Activated naive CD4-positive, alpha-beta T cell treated with anti-CD3 and anti-CD28 coated beads for 36 hours (primary cell): ENCODE measurements around the gene CEP19. TPM values are rescaled to one million over a fixed set of nuclear protein-coding genes. Genes with fewer than 3 reads are reported as not detected.

Source experiments
- CTCF ChIA-PET: fragments of 350-600 bp; sonication (Branson Sonifier 250); formaldehyde crosslinking; loops from one replicate; lab custom pipeline; 2021; ENCODE audit warnings: antibody characterized with exemption; lab: Charles Lee
- DNase-seq: peaks from one replicate; pipeline ENCODE4 v3.0.0-alpha.2; 2020
- H3K27ac Mint-ChIP-seq: one replicate; pipeline ENCODE4 v1.8.0; 2021; ENCODE audit warnings: mild to moderate bottlenecking, mixed read lengths
- H3K27me3 Mint-ChIP-seq: one replicate; pipeline ENCODE4 v1.8.0; 2021; ENCODE audit warnings: low read depth, mixed read lengths
- H3K36me3 Mint-ChIP-seq: one replicate; pipeline ENCODE4 v1.8.0; 2021; ENCODE audit warnings: low read depth, mixed read lengths
- H3K4me1 Mint-ChIP-seq: one replicate; pipeline ENCODE4 v1.8.0; 2021; ENCODE audit warnings: low read depth, mixed read lengths
- H3K4me3 Mint-ChIP-seq: one replicate; pipeline ENCODE4 v1.8.0; 2021; ENCODE audit warnings: mild to moderate bottlenecking, moderate library complexity, mixed read lengths
- H3K9me3 Mint-ChIP-seq: one replicate; pipeline ENCODE4 v1.8.0; 2021; ENCODE audit warnings: mixed read lengths
- intact Hi-C: fragments of 100-400 bp; cut with micrococcal nuclease; formaldehyde crosslinking; loops from one replicate; pipeline ENCODE4 v1.15.1; 2023
- total RNA-seq, 2 experiments: library from RNA; stranded (reverse); gene quantifications; one replicate each; pipeline ENCODE4 v1.2.3, GENCODE V29; 2021

The CEP19 gene
- total RNA-seq, 2 experiments from 2014 or later, result 3.1 to 4.4 TPM

DNA sequence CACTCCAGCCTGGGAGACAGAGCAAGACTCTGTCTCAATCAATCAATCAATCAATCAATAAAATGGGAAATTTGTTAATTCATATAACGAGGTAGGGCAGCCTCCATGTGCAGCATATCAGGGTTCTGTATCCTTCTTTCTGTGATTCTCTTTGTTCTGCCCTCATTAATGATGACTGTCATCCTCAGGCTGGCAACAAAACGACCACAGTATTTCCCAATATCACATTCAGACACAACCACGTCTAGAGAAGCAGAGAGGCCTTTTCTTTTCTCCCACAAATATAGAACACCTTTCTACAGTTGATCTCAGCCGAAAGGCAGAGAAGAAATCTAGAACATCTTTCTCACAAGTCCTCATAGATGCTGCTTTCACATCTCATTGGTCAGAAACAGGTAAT, 11.2 kb downstream of the CEP19 start:
- intact Hi-C loops, result no loop called here
- Mint-ChIP-seq H3K4me3 (no peak overlapping the region), H3K27ac (no peak overlapping the region), H3K36me3 (no peaks in the 10 kb centered on the region), H3K27me3 (no peaks in the 10 kb centered on the region), H3K9me3 (no peaks in the 10 kb centered on the region), H3K4me1 (no peaks in the 10 kb centered on the region)
- DNase-seq, result no peak
- CTCF ChIA-PET, result no interaction called here

- Mint-ChIP-seq H3K27me3 (no peaks in the 10 kb centered on the region), H3K36me3 (no peaks in the 10 kb centered on the region), H3K4me3 (no peak overlapping the region), H3K27ac (no peak overlapping the region), H3K4me1 (no peaks in the 10 kb centered on the region), H3K9me3 (no peaks in the 10 kb centered on the region)
- CTCF ChIA-PET, result interaction anchor here (0.6 kb wide), 1 partner anchor 12 kb away, joined by 3 read pairs; no protein-coding TSS in a partner anchor
- intact Hi-C loops, result no loop called here
- no peak for DNase-seq
These were observed 12.3 kb downstream of the CEP19 start for GRCh38 chr3:196699749-196700148.

DNA sequence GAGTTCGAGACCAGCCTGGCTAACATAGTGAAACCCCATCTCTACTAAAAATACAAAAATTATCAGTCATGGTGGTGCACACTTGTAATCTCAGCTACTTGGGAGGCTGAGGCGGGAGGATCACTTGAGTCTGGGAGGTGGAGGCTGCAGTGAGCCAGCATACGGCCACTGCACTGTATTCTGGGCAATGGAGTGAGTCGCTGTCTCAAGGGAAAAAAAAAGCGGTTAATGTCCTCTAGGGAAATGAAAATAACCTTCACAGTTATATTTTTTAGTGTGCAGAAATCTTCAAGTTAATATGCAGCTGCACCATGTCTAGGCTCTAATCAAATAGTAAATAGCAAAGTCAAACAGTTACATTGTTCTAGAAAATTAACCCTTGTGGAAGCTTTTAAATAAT, 14.8 kb downstream of the CEP19 start:
- Mint-ChIP-seq H3K4me1 (no peaks in the 10 kb centered on the region), H3K4me3 (no peak overlapping the region), H3K9me3 (no peaks in the 10 kb centered on the region), H3K36me3 (no peaks in the 10 kb centered on the region), H3K27me3 (no peaks in the 10 kb centered on the region), H3K27ac (no peak overlapping the region)
- intact Hi-C loops, result no loop called here
- DNase-seq, result no peak
- CTCF ChIA-PET, result interaction anchor here (0.6 to 1.6 kb wide), 3 partner anchors 9 to 327 kb away, joined by 4 to 5 read pairs (median 4); no protein-coding TSS in a partner anchor

- H3K36me3 Mint-ChIP-seq, result no peaks in the 10 kb centered on the region
- no peak overlapping the region for H3K27ac Mint-ChIP-seq
- intact Hi-C loops, result loop anchor here (2.0 kb wide), 1 partner anchor 159 kb away; no protein-coding TSS in a partner anchor
- H3K4me3 Mint-ChIP-seq, result no peak overlapping the region
- no peaks in the 10 kb centered on the region for H3K9me3 Mint-ChIP-seq
- CTCF ChIA-PET, result interaction anchor here (0.9 to 1.6 kb wide), 2 partner anchors 10 to 87 kb away, joined by 4 to 5 read pairs; no protein-coding TSS in a partner anchor
- no peak for DNase-seq
- H3K4me1 Mint-ChIP-seq, result no peaks in the 10 kb centered on the region
- H3K27me3 Mint-ChIP-seq, result no peaks in the 10 kb centered on the region
These were observed 16.2 kb downstream of the CEP19 start for GRCh38 chr3:196695849-196696226.

- H3K9me3 Mint-ChIP-seq, result no peaks in the 10 kb centered on the region
- no peaks in the 10 kb centered on the region for H3K27me3 Mint-ChIP-seq
- CTCF ChIA-PET, result interaction anchor here (1.6 kb wide), 1 partner anchor 9 kb away, joined by 5 read pairs; no protein-coding TSS in a partner anchor
- H3K27ac Mint-ChIP-seq, result no peak overlapping the region
- intact Hi-C loops, result loop anchor here (2.0 kb wide), 1 partner anchor 158 kb away; no protein-coding TSS in a partner anchor
- H3K4me1 Mint-ChIP-seq, result no peaks in the 10 kb centered on the region
- DNase-seq, result no peak
- no peak overlapping the region for H3K4me3 Mint-ChIP-seq
- H3K36me3 Mint-ChIP-seq, result no peaks in the 10 kb centered on the region
These were observed 16.9 kb downstream of the CEP19 start for GRCh38 chr3:196694941-196695848.

DNA sequence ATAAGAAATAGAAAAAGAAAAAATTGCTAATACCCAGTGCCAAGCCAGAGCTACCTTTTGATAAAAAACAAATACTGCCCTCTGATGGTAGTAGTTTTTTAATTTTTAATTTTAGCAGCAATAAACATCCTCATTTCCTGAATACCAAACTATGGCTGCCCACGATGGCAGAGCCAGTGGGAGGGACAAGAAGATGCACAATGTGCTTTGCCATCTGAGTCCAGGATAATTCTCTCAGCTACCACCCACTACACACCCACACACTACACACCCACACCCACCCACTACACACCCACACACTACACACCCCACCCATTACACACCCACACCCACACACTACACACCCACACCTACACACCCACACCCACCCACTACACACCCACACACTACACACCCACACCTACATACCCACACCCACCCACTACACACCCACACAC, 17.8 kb downstream of the CEP19 start:
- DNase-seq, result no peak
- intact Hi-C loops, result loop anchor here (2.0 kb wide), 1 partner anchor 157 kb away; no protein-coding TSS in a partner anchor
- no peaks in the 10 kb centered on the region for H3K9me3 Mint-ChIP-seq
- H3K27ac Mint-ChIP-seq, result no peak overlapping the region
- no peak overlapping the region for H3K4me3 Mint-ChIP-seq
- no peaks in the 10 kb centered on the region for H3K4me1 Mint-ChIP-seq
- CTCF ChIA-PET, result interaction anchor here (1.6 to 11.4 kb wide), 2 partner anchors 10 to 85 kb away, joined by 7 to 265 read pairs; no protein-coding TSS in a partner anchor
- H3K27me3 Mint-ChIP-seq, result no peaks in the 10 kb centered on the region
- no peaks in the 10 kb centered on the region for H3K36me3 Mint-ChIP-seq

DNA sequence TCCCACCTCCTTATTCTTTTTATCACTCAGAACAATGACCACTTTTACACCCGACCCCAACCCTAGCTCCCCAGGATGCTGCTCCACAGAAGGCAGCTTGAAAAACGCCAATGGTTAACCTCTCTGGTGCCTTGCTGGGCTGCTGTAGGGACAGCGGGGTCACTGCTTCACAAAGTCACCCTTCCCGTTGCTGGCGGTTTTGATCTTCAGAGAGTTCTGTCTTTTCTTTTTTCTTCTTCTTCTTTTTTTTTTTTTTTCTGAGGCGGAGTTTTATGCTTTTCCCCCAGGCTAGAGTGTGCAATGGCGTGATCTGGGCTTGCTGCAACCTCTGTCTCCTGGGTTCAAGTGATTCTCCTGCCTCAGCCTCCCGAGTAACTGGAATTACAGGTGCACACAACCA, 20.7 kb downstream of the CEP19 start:
- CTCF ChIA-PET, result interaction anchor here (0.7 to 11.4 kb wide), 3 partner anchors 14 to 686 kb away, joined by 4 to 265 read pairs (median 8); no protein-coding TSS in a partner anchor
- Mint-ChIP-seq H3K27me3 (no peaks in the 10 kb centered on the region), H3K27ac (no peak overlapping the region), H3K4me3 (no peak overlapping the region), H3K9me3 (no peaks in the 10 kb centered on the region), H3K4me1 (no peaks in the 10 kb centered on the region), H3K36me3 (no peaks in the 10 kb centered on the region)
- intact Hi-C loops, result no loop called here
- DNase-seq, result no peak

DNA sequence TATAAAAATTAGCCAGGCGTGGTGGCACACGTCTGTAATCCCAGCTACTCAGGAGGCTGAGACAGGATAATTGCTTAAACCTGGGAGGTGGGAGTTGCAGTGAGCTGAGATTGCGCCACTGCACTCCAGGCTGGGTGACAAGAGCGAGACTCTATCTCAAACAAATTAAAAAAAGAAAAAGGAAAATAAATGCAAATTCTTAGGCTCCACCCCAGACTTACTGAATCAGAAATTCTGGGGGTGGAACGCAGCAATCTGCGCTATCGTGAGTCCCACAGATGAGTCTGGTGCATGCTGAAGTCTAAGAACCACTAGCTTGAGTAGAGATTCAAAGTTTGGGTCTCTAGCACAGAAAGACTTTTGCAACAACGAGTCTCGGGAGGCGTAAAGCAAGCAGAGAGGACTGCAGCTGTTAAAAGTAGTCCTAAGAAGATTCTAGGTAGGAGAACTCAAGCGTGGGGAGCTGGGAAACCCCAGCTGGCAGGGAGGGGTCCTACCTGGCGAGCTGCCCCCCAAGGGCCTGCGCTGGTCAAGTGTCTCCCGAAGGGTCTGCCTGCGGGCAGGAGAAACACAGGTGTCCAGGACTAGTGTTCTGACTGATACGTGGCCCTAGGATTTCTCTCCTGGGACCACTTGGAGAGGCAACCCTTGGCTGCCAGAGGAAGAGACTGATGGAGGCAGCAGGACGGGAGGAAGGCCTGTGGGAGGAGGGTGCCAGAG, 21.9 kb downstream of the CEP19 start:
- H3K9me3 Mint-ChIP-seq, result no peaks in the 10 kb centered on the region
- peaks cover 1% of the 10 kb centered on the region for H3K4me1 Mint-ChIP-seq
- no peaks in the 10 kb centered on the region for H3K36me3 Mint-ChIP-seq
- H3K27me3 Mint-ChIP-seq, result no peaks in the 10 kb centered on the region
- CTCF ChIA-PET, result interaction anchor here (11.4 kb wide), 1 partner anchor 80 kb away, joined by 265 read pairs; no protein-coding TSS in a partner anchor
- H3K27ac Mint-ChIP-seq, result no peak overlapping the region
- no peak overlapping the region for H3K4me3 Mint-ChIP-seq
- intact Hi-C loops, result no loop called here
- DNase-seq, result no peak

DNA sequence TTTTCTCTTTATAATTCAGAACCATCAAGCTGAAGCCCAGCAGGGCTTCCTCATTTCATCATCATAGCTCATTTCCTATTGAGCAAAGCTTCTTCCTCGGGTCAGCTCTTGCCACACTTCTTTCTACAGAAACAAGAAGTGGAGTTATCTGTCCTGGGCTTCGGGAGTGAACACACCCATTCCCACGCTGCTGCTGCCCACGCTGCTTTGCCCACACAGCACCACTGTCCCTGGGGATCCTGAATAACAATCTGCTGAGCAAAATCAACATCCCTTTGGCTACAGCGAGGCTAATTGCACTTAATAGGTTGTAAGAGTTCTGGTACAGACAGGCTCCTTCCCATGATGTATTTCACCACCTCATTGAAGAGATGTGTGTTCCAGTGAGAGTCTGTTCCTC, 23.7 kb downstream of the CEP19 start:
- H3K4me1 Mint-ChIP-seq, result peaks cover 12% of the 10 kb centered on the region
- no peak overlapping the region for H3K27ac Mint-ChIP-seq
- DNase-seq, result no peak
- H3K9me3 Mint-ChIP-seq, result no peaks in the 10 kb centered on the region
- CTCF ChIA-PET, result interaction anchor here (11.4 kb wide), 1 partner anchor 79 kb away, joined by 265 read pairs; no protein-coding TSS in a partner anchor
- intact Hi-C loops, result no loop called here
- no peaks in the 10 kb centered on the region for H3K36me3 Mint-ChIP-seq
- no peaks in the 10 kb centered on the region for H3K27me3 Mint-ChIP-seq
- H3K4me3 Mint-ChIP-seq, result no peak overlapping the region

- CTCF ChIA-PET, result interaction anchor here (0.6 to 11.4 kb wide), 9 partner anchors 10 to 434 kb away, joined by 3 to 265 read pairs (median 4); no protein-coding TSS in a partner anchor
- DNase-seq, result no peak
- H3K4me3 Mint-ChIP-seq, result no peak overlapping the region
- intact Hi-C loops, result no loop called here
- no peak overlapping the region for H3K27ac Mint-ChIP-seq
- no peaks in the 10 kb centered on the region for H3K27me3 Mint-ChIP-seq
- no peaks in the 10 kb centered on the region for H3K9me3 Mint-ChIP-seq
- H3K36me3 Mint-ChIP-seq, result no peaks in the 10 kb centered on the region
- peaks cover 12% of the 10 kb centered on the region for H3K4me1 Mint-ChIP-seq
These were observed 25.6 kb downstream of the CEP19 start for GRCh38 chr3:196686436-196686835.

DNA sequence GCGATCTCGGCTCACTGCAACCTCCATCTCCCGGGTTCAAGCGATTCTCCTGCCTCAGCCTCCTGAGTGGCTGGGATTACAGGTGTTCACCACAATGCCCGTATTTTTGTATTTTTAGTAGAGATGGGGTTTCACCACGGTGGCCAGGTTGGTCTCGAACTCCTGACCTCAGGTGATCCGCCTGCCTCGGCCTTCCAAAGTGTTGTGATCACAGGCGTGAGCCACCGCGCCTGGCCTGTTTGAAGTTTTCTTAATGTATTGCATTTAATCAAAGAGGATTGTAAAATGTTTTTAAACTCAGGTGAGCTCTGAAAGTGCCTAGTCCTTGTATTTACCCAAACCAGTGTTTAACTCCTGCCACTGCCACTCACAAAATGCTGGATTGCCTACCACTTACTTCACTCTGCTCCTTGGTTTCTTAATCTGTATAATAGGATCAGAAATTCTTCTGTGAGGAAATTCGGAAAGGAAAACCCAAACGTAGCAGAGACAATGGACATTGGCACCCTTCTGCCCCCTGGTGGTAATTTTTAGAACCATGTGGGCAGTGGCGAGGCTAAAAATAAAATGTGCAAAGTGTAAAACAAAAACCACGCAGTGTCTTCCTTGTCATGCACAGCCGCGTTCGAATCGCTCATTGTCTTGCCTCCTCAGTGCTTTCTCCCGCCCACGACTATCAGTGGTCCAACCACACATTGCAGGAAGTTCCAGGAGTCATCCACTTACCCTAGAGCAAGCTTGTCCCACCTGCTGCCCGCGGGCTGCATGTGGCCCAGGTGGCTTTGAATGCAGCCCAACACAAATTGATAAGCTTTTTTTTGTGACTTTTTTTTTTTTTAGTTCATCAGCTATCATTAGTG, 27.3 kb downstream of the CEP19 start:
- peak overlapping the region; percentile 45 for H3K4me3 Mint-ChIP-seq
- no peaks in the 10 kb centered on the region for H3K36me3 Mint-ChIP-seq
- H3K27ac Mint-ChIP-seq, result no peak overlapping the region
- peak; percentile 74 for DNase-seq
- H3K27me3 Mint-ChIP-seq, result no peaks in the 10 kb centered on the region
- intact Hi-C loops, result loop anchor here (1.0 to 2.0 kb wide), 4 partner anchors 52 to 156 kb away; no protein-coding TSS in a partner anchor
- peaks cover 12% of the 10 kb centered on the region for H3K4me1 Mint-ChIP-seq
- no peaks in the 10 kb centered on the region for H3K9me3 Mint-ChIP-seq
- CTCF ChIA-PET, result interaction anchor here (0.5 to 11.4 kb wide), 26 partner anchors 9 to 396 kb away, joined by 3 to 265 read pairs (median 4); partner anchors contain the start of gene NRROS
